Measurements from ENCODE around the gene PRAMEF33.
"Not testable (repeated sequence)": the region's sequence is repeated elsewhere in the genome, so short reads cannot be mapped to it uniquely, and the experiment has no call there.

- TF ChIP-seq CTCF (IDR thresholded peaks at IDR 0.05; ENCODE audit: poor library complexity); EZH2phosphoT487 (IDR thresholded peaks at IDR 0.05; ENCODE audit: low read depth, severe bottlenecking, unreplicated experiment): not testable (repeated sequence)
These were observed 26.3 kb upstream of the PRAMEF33 start for GRCh38 chr1:13277016-13277415.
